ENCODE results near the gene AGL.
"Not testable (repeated sequence)": the region's sequence is repeated elsewhere in the genome, so short reads cannot be mapped to it uniquely, and the experiment has no call there.

AGL gene

DNA sequence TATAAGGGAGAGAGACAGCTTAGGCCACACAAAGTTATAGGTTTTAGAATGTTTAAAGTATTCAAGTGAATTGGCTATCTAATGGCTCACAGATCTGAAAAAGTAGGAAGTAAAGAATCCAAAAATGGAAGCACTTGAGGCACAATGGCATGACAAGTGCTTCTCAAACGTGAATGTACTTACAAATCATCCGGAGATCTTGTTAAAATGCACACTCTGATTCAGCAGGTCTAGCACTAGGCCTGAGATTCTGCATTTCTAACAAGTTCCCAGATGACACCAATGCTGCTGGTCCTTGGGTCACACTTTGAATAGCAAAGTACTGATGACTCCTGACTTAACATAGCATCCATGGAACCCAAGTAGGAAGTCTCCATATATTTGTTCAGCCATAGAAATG lies 20.9 kb upstream of the AGL start:
- no peak overlapping the region for H3K4me3 ChIP-seq (replicated peaks; ENCODE audit: low read depth, low read length)
- TF ChIP-seq, protein P1, sequence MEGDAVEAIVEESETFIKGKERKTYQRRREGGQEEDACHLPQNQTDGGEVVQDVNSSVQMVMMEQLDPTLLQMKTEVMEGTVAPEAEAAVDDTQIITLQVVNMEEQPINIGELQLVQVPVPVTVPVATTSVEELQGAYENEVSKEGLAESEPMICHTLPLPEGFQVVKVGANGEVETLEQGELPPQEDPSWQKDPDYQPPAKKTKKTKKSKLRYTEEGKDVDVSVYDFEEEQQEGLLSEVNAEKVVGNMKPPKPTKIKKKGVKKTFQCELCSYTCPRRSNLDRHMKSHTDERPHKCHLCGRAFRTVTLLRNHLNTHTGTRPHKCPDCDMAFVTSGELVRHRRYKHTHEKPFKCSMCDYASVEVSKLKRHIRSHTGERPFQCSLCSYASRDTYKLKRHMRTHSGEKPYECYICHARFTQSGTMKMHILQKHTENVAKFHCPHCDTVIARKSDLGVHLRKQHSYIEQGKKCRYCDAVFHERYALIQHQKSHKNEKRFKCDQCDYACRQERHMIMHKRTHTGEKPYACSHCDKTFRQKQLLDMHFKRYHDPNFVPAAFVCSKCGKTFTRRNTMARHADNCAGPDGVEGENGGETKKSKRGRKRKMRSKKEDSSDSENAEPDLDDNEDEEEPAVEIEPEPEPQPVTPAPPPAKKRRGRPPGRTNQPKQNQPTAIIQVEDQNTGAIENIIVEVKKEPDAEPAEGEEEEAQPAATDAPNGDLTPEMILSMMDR (IDR thresholded peaks at IDR 0.05; ENCODE audit: low read length, missing control alignments) = no peak
- no peak for DNase-seq (ENCODE audit: low read depth)

DNA sequence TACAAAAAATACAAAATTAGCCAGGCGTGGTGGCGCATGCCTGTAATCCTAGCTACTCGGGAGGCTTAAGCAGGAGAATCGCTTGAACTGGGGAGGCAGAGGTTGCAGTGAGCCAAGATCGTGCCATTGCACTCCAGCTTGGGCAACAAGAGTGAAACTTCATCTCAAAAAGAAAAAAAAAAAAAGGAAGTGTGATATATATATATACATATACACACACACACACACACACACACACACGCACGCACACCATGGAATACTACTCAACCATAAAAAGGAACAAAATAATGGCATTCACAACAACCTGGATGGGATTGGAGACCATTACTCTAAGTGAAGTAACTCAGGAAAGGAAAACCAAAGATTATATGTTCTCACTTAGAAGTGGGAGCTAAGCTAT lies 16.2 kb upstream of the AGL start:
- DNase-seq (ENCODE audit: low read depth); H3K4me3 ChIP-seq (replicated peaks; ENCODE audit: low read depth, low read length): not testable (repeated sequence)

DNA sequence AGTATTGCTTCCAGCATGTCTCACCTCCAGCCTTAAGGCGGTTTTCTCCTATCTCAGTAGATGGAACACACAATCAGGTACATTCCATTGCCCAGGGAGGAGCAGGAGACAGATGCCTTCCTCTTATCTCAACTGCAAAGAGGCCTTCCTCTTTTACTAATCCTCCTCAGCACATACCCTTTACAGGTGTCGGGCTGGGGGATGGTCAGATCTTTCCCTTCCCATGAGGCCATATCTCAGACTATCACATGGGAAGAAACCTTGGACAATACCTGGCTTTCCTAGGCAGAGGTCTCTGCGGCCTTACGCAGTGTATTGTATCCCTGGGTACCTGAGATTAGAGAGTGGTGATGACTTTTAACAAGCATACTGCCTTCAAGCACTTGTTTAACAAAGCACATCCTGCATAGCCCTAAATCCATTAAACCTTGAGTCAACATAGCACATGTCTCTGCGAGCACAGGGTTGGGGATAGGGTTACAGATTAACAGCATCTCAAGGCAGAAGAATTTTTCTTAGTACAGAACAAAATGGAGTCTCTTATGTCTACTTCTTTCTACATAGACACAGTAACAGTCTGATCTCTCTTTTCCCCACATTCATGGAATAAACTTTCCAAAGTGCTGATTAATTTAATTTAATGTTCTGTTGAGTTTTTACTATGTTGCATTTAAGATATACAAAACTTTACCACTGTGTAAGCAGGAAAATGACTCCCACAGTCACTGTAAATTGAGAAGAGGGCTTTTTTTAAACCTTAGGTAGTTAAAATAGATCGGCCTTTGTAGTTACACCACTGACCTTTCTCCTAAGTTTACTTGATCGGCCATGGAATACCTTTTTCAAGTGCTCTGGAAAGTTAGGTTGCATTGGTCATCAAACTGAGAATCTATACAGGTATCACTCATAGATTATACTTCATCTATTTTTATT lies 13.7 kb upstream of the AGL start:
- not testable (repeated sequence) for DNase-seq (ENCODE audit: low read depth); H3K4me3 ChIP-seq (replicated peaks; ENCODE audit: low read depth, low read length)

DNA sequence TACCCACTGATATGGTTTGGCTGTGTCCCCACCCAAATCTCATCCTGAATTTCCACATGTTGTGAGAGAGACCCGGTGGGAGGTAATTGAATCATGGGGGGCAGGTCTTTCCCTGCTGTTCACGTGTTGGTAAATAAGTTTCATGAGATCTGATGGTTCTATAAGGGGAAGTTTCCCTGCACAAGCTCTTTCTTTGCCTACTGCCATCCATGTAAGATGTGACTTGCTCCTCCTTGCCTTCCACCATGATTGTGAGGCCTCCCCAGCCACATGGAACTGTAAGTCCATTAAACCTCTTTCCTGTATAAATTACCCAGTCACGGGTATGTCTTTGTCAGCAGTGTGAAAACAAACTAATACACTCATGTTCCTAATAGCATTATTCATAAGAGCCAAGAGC lies 9.8 kb upstream of the AGL start:
- not testable (repeated sequence) for DNase-seq (ENCODE audit: low read depth); H3K4me3 ChIP-seq (replicated peaks; ENCODE audit: low read depth, low read length)

DNA sequence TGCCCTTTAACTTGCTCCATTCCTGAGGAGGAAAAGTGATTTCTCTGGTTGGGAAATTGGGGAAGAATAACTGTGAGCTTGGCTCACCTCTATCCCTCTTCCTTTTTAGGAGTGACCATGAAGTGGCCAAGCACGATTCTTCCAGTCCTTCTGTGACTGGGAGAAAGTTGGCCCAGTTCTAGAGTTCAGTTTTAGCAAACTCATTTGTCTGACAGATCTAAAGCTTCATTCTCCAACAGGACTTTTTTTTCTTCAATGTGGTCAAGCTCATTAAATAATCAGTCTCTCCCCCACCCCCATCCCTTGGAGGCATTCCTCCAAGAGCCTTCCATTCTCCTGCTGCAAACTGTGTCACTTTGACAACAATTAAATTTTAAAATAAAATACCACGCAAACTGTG lies 6.4 kb upstream of the AGL start:
- DNase-seq (ENCODE audit: low read depth) = no peak
- H3K4me3 ChIP-seq (replicated peaks; ENCODE audit: low read depth, low read length) = no peak overlapping the region
- TF ChIP-seq, protein P1 (IDR thresholded peaks at IDR 0.05; ENCODE audit: low read length, missing control alignments) = no peak

DNA sequence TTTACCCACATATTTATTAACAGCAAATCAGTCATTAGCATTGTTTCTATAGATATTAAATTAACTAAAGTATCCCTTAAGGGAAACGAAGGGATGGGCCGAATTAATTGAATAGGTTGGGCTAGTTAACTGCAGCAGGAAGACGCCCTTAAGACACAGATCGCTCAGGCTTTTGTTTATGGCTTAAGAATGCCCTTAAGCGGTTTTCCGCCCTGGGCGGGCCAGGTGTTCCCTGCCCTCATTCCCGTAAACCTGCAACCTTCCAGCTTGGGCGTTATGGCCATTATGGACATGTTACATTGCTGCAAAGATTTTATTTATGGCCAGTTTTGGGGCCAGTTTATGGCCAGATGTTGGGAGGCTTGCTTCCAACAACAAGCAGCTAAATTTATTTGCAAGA lies 5.0 kb upstream of the AGL start:
- not testable (repeated sequence) for H3K4me3 ChIP-seq (replicated peaks; ENCODE audit: low read depth, low read length); DNase-seq (ENCODE audit: low read depth)

- DNase-seq (ENCODE audit: low read depth) = peak; percentile 8
- TF ChIP-seq, protein P1 (IDR thresholded peaks at IDR 0.05; ENCODE audit: low read length, missing control alignments) = no peak
- H3K4me3 ChIP-seq (replicated peaks; ENCODE audit: low read depth, low read length) = peak overlapping the region; percentile 74
These were observed 783 bp upstream of the AGL start for GRCh38 chr1:99849413-99849743.

- H3K4me3 ChIP-seq (replicated peaks; ENCODE audit: low read depth, low read length) = peak overlapping the region; percentile 74
- DNase-seq (ENCODE audit: low read depth) = peak; percentile 17
- TF ChIP-seq, protein P1 (IDR thresholded peaks at IDR 0.05; ENCODE audit: low read length, missing control alignments) = no peak
These were observed 514 bp downstream of the AGL start for GRCh38 chr1:99850459-99851291.

All from fibroblast of pulmonary artery (primary cell).